HL-60 (cell line): ENCODE data around the gene RAB5B.
A peak's percentile ranks its signal among the peaks of the same experiment; 100 is the strongest.
"Not testable (repeated sequence)": the region's sequence is repeated elsewhere in the genome, so short reads cannot be mapped to it uniquely, and the experiment has no call there.

Experiments used
- DNase-seq, 2 experiments: peaks; one replicate each; pipeline ENCODE4 v3.0.0-alpha.2; 2010 to 2020; ENCODE audit warnings: low read depth in 1 of 2, low spot score in 1 of 2
- H3K27ac ChIP-seq: fragments of 250-450 bp; sonication (Bioruptor Pico); replicated peaks from 2 replicates; pipeline ENCODE4 v1.5.1; 2020; ENCODE audit warnings: mild to moderate bottlenecking, moderate library complexity
- H3K27me3 ChIP-seq: fragments of 250-450 bp; sonication (Bioruptor Pico); 2 replicates; pipeline ENCODE4 v1.5.1; 2021; ENCODE audit warnings: mild to moderate bottlenecking, moderate library complexity; ENCODE audit not compliant: insufficient read depth, poor library complexity, severe bottlenecking
- H3K4me3 ChIP-seq: replicated peaks from 2 replicates; pipeline ENCODE4 v1.5.1; 2011; ENCODE audit warnings: mild to moderate bottlenecking, control low read depth, low read length; ENCODE audit not compliant: insufficient read depth
- CTCF ChIP-seq: IDR thresholded peaks from one replicate; pipeline ENCODE4 v1.5.1; 2011; ENCODE audit warnings: low read length, control low read depth, inconsistent platforms; ENCODE audit not compliant: insufficient read depth
- GABPA ChIP-seq: IDR thresholded peaks from 2 replicates; pipeline ENCODE4 v1.6.1; 2012; ENCODE audit warnings: low read depth
- POLR2AphosphoS5 ChIP-seq: IDR thresholded peaks from 2 replicates; pipeline ENCODE4 v1.6.1; 2012; ENCODE audit warnings: low read depth
- REST ChIP-seq: IDR thresholded peaks from 2 replicates; pipeline ENCODE4 v1.6.1; 2012; ENCODE audit warnings: low read depth; ENCODE audit not compliant: insufficient replicate concordance
- SPI1 ChIP-seq: IDR thresholded peaks from 2 replicates; pipeline ENCODE4 v1.6.1; 2012; ENCODE audit warnings: low read depth, mild to moderate bottlenecking, borderline replicate concordance

The RAB5B gene

GRCh38 chr12:55996201-55996714, 22.4 kb downstream of the RAB5B start:
- Histone ChIP-seq H3K4me3 (peak overlapping the region; percentile 74), H3K27me3 (no peaks in the 10 kb centered on the region), H3K27ac (peak overlapping the region; percentile 48)
- TF ChIP-seq CTCF (peak; percentile 70), POLR2AphosphoS5 (no peak)
- peak in 1 of 2 experiments; percentile 66 for DNase-seq

GRCh38 chr12:55996715-55997534, 23.0 kb downstream of the RAB5B start, which contains the start of gene SUOX:
Gene SUOX, plus strand, starts transcription at chr12:55997276. Its CDS starts 4,946 bp downstream, at chr12:56002222.
- TF ChIP-seq POLR2AphosphoS5 = peak; percentile 70; the same call in 1 of the 2 replicates
- TF ChIP-seq GABPA = no peak
- DNase-seq = peak; percentile 88 to 96
- Histone ChIP-seq H3K4me3 (peak within 1 kb of the TSS; percentile 74), H3K27me3 (no peaks in the 10 kb centered on the region), H3K27ac (peak within 1 kb of the TSS; percentile 48)

- DNase-seq = no peak
- Histone ChIP-seq H3K4me3 (peak overlapping the region; percentile 74), H3K27ac (peak overlapping the region; percentile 48), H3K27me3 (no peaks in the 10 kb centered on the region)
- no peak for TF ChIP-seq SPI1
- no peak for TF ChIP-seq POLR2AphosphoS5
- TF ChIP-seq CTCF = no peak
- no peak for TF ChIP-seq REST
- no peak for TF ChIP-seq GABPA
Observed at GRCh38 chr12:55997535-55997859, 23.6 kb downstream of the RAB5B start.

- not testable (repeated sequence) for H3K4me3 ChIP-seq, H3K27ac ChIP-seq, DNase-seq, H3K27me3 ChIP-seq
Observed at GRCh38 chr12:55999522-55999921, 25.6 kb downstream of the RAB5B start.

GRCh38 chr12:55999999-56000540, 26.2 kb downstream of the RAB5B start:
- not testable (repeated sequence) for H3K4me3 ChIP-seq, H3K27me3 ChIP-seq, H3K27ac ChIP-seq, DNase-seq

GRCh38 chr12:56001487-56002100, 27.7 kb downstream of the RAB5B start:
- no peak for DNase-seq
- Histone ChIP-seq H3K27ac (no peak overlapping the region), H3K27me3 (no peaks in the 10 kb centered on the region), H3K4me3 (no peak overlapping the region)
- TF ChIP-seq POLR2AphosphoS5 = no peak
- TF ChIP-seq REST = no peak
- TF ChIP-seq SPI1 = no peak
- no peak for TF ChIP-seq GABPA
- no peak for TF ChIP-seq CTCF
